ENCODE results near the gene PPP1R12B. TPM values are rescaled to one million over a fixed set of nuclear protein-coding genes. Genes with fewer than 3 reads are reported as not detected.
A peak's percentile ranks its signal among the peaks of the same experiment; 100 is the strongest.

Gene PPP1R12B
- total RNA-seq, 1 donor from 2014 or later = 44.9 TPM

DNA sequence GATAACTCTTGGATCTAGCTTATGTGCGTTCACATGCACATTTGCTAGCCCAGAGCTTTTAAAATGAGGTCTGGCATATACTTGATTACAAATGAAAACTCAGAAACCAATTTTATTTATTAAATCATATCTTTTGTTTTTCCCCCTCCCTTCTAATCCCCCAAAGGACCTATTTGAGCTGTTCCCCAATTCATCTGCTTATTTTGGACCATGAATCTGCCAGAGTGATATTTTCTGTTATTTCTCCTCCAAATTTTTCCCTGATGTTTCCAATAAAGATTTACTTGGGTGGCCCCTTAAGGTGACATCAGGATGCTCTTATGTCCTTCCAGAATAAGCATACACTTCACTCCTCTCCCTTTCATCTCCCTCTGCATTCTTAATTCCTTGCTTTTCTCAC is 238.4 kb downstream of the PPP1R12B start:
- no peak for DNase-seq (ENCODE audit: low spot score, unreplicated experiment)
- Mint-ChIP-seq H3K36me3 (ENCODE audit: insufficient read depth) (peaks cover 6% of the 10 kb centered on the region), H3K4me1 (ENCODE audit: low read depth) (peaks cover 31% of the 10 kb centered on the region), H3K27me3 (no peaks in the 10 kb centered on the region), H3K9me3 (ENCODE audit: low read depth) (no peaks in the 10 kb centered on the region), H3K4me3 (ENCODE audit: low read depth) (no peak overlapping the region), H3K27ac (peak overlapping the region; percentile 87)
- TF ChIP-seq, protein P1, sequence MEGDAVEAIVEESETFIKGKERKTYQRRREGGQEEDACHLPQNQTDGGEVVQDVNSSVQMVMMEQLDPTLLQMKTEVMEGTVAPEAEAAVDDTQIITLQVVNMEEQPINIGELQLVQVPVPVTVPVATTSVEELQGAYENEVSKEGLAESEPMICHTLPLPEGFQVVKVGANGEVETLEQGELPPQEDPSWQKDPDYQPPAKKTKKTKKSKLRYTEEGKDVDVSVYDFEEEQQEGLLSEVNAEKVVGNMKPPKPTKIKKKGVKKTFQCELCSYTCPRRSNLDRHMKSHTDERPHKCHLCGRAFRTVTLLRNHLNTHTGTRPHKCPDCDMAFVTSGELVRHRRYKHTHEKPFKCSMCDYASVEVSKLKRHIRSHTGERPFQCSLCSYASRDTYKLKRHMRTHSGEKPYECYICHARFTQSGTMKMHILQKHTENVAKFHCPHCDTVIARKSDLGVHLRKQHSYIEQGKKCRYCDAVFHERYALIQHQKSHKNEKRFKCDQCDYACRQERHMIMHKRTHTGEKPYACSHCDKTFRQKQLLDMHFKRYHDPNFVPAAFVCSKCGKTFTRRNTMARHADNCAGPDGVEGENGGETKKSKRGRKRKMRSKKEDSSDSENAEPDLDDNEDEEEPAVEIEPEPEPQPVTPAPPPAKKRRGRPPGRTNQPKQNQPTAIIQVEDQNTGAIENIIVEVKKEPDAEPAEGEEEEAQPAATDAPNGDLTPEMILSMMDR (IDR thresholded peaks at IDR 0.05; ENCODE audit: unreplicated experiment) = no peak

DNA sequence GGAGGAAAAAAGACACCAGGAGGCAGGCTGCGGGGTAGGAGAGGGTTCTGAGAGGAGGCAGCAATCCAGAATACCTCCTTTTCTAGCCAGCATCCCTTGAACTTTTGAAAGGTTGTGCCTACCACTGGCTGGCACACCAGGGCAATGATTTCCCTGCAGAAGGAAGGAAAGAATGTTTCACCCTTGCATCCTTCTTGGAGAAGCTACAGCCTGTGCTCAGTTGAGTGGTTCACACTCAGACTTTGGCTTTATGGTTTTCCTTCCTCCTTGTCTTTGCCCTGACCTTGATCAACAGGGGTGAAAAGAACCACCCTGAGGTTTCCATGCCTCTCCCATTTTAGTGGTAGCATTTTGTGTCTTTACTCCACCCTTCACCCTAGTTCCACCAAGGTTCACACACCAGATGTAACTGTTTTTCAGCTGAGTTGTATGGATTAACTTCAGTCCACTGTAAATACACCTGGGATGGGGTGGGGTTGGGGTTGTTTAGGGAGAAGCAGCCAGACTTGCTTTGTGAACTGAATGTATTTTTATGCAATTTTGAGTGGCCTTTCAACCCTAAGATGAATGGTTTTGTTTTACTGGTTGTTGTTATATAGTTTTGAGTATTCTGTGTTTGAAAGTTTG is 239.5 kb downstream of the PPP1R12B start:
- H3K4me3 Mint-ChIP-seq (ENCODE audit: low read depth) = no peak overlapping the region
- TF ChIP-seq, protein P1 (IDR thresholded peaks at IDR 0.05; ENCODE audit: unreplicated experiment) = no peak
- no peaks in the 10 kb centered on the region for H3K27me3 Mint-ChIP-seq
- no peak for DNase-seq (ENCODE audit: low spot score, unreplicated experiment)
- H3K4me1 Mint-ChIP-seq (ENCODE audit: low read depth) = peaks cover 31% of the 10 kb centered on the region
- H3K27ac Mint-ChIP-seq = peak overlapping the region; percentile 87
- H3K36me3 Mint-ChIP-seq (ENCODE audit: insufficient read depth) = peaks cover 4% of the 10 kb centered on the region
- H3K9me3 Mint-ChIP-seq (ENCODE audit: low read depth) = no peaks in the 10 kb centered on the region

DNA sequence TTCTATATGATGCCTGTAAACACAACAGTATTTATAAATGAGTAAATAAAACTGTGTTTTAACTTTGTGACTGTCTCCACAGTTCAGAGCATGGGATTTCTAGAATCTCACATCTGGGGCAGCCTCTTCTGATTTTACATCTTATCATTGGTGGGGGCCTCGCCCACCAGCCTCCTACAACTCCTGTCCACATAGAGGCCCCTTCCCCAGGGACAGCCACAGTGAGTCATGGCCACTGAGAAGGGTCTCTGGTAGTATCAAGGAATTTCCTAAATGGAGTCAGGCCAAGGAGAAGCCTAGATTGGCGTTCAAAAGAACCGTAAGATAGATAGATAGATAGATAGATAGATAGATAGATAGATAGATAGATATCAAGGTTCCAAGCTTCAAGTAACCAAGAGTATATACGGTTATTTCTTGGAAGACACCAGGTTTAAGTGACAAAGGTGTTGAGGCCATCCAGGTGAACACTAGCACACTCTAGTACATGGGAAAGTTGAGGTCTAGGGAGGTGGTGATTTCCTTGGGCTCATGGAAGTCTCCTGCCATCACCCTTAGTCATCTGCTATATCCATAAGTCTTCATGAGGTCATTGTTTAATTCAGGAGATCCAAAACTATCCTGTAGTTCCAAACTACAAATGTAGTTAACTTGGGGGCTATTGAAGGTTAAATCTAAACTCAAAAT is 240.1 kb downstream of the PPP1R12B start:
- Mint-ChIP-seq H3K27me3 (no peaks in the 10 kb centered on the region), H3K9me3 (ENCODE audit: low read depth) (no peaks in the 10 kb centered on the region), H3K4me3 (ENCODE audit: low read depth) (no peak overlapping the region), H3K4me1 (ENCODE audit: low read depth) (peaks cover 31% of the 10 kb centered on the region), H3K36me3 (ENCODE audit: insufficient read depth) (peaks cover 4% of the 10 kb centered on the region), H3K27ac (peak overlapping the region; percentile 87)
- DNase-seq (ENCODE audit: low spot score, unreplicated experiment) = no peak
- TF ChIP-seq, protein P1 (IDR thresholded peaks at IDR 0.05; ENCODE audit: unreplicated experiment) = no peak

DNA sequence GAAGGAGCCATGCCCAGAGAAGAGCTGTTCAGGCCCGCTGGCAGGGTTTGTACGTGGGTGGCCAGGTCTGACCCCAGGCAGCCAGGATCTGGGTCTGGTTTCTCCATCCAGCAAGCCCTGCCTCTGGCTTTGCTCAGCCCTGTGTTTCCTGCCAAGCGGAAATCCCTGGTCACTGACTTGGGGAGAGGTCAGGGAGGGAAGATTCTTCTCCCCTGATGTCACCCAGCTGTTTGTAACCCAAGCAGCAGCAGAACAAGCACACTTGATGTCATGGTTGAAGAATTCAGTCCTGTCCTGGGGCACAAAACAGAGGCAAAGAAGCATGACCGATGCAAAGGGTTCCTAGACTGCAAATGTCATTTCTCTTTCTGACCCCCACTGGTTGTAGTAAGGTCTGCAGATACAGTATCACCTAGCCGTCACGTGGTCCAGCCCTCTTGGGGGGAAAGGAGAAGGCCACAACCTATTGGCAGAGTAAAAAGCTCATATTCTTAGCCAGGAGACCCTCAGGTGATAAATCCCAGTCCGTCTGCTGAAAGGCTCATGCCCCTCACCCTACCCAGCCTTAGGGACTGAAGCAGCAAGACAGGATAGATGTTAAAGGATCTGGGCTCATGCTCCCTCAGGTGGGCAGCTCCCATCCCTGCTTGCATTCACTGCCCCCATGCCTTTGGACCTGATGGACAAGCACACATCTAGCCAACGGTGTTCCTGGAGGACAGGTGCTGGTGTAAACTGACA is 240.9 kb downstream of the PPP1R12B start:
- Mint-ChIP-seq H3K9me3 (ENCODE audit: low read depth) (no peaks in the 10 kb centered on the region), H3K36me3 (ENCODE audit: insufficient read depth) (peaks cover under 1% of the 10 kb centered on the region), H3K4me3 (ENCODE audit: low read depth) (no peak overlapping the region), H3K4me1 (ENCODE audit: low read depth) (peaks cover 28% of the 10 kb centered on the region), H3K27me3 (no peaks in the 10 kb centered on the region), H3K27ac (peak overlapping the region; percentile 87)
- no peak for DNase-seq (ENCODE audit: low spot score, unreplicated experiment)
- TF ChIP-seq, protein P1 (IDR thresholded peaks at IDR 0.05; ENCODE audit: unreplicated experiment) = no peak

DNA sequence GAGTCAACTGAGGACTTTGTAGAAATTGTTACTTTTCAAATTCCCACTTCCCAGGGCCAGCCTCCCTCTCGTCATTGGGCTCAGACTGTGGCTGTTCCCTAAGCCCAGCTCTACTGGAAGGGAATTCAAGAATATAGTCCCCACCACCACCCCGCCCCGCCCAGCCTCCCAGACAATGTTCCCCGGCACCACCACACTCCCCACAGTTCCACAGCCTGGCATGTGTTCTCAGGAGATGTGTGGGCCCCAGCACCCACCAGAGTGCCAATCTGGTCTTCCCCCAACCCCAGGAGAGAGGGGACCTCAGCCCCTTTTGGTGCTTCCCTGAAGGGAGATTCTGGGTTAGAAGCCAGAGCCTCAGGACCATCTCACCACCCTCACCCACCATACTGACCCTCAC is 241.6 kb downstream of the PPP1R12B start:
- Mint-ChIP-seq H3K9me3 (ENCODE audit: low read depth) (no peaks in the 10 kb centered on the region), H3K4me3 (ENCODE audit: low read depth) (no peak overlapping the region), H3K4me1 (ENCODE audit: low read depth) (peaks cover 24% of the 10 kb centered on the region), H3K36me3 (ENCODE audit: insufficient read depth) (no peaks in the 10 kb centered on the region), H3K27ac (no peak overlapping the region), H3K27me3 (no peaks in the 10 kb centered on the region)
- TF ChIP-seq, protein P1 (IDR thresholded peaks at IDR 0.05; ENCODE audit: unreplicated experiment) = no peak
- no peak for DNase-seq (ENCODE audit: low spot score, unreplicated experiment)

Data from progenitor cell of endocrine pancreas (in vitro differentiated cells).